Thyroid gland (tissue), 4 donors: ENCODE data around the gene MX2. TPM values are rescaled to one million over a fixed set of nuclear protein-coding genes. Genes with fewer than 3 reads are reported as not detected.

Experiments used
- DNase-seq, 2 donors: peaks; one replicate each; pipeline ENCODE4 v3.0.0-alpha.2; 2019
- H3K27ac ChIP-seq, 3 donors: fragments of 200-600 bp; sonication (generic); 1 replicate in 2 of 3; 2 replicates in 1 of 3; pipeline ENCODE4 v1.5.1; 2016 to 2019; ENCODE audit warnings: mild to moderate bottlenecking in 1 of 3, moderate library complexity in 1 of 3
- H3K27me3 ChIP-seq: fragments of 200-600 bp; sonication (generic); one replicate; pipeline ENCODE4 v1.5.1; 2019
- H3K36me3 ChIP-seq, 2 donors: fragments of 200-600 bp; sonication (generic); one replicate each; pipeline ENCODE4 v1.5.1; 2016 to 2019
- H3K4me1 ChIP-seq, 2 donors: fragments of 200-600 bp; sonication (generic); one replicate each; pipeline ENCODE4 v1.5.1; 2017 to 2019
- H3K4me3 ChIP-seq, 3 donors: fragments of 200-600 bp; sonication (generic); replicated peaks in 1 of 3; 1 replicate in 2 of 3; 2 replicates in 1 of 3; pipeline ENCODE4 v1.5.1; 2016; ENCODE audit warnings: mild to moderate bottlenecking in 1 of 3
- H3K9me3 ChIP-seq: fragments of 200-600 bp; sonication (generic); one replicate; pipeline ENCODE4 v1.5.1; 2017
- CTCF ChIP-seq, 6 experiments: fragments of 200-600 bp in 3 of 6; fragments of 450-650 bp in 3 of 6; sonication (generic) in 3 of 6; IDR thresholded peaks; one replicate each; pipeline ENCODE4 v1.5.1; 2016 to 2019; ENCODE audit warnings: antibody characterized with exemption in 6 of 6, mild to moderate bottlenecking in 2 of 6, inconsistent platforms in 1 of 6, moderate library complexity in 1 of 6
- POLR2A ChIP-seq, 2 donors: fragments of 450-650 bp; IDR thresholded peaks; one replicate each; pipeline ENCODE4 v1.6.1; 2017; ENCODE audit warnings: antibody characterized with exemption in 2 of 2, mild to moderate bottlenecking in 2 of 2, moderate library complexity in 1 of 2
- WGBS, 2 donors: methylation state at CpG; one replicate each; pipeline ENCODE4 v1.1.5; 2017; 5-methylcytosine and 5-hydroxymethylcytosine counted together
- intact Hi-C: fragments of 100-400 bp; cut with DNase I; formaldehyde crosslinking; loops from one replicate; pipeline ENCODE4 v1.15.1; 2023
- total RNA-seq, 4 donors: library from RNA; depleted of rRNA; stranded (reverse); fragments of >200 nt; gene quantifications; one replicate each; pipeline ENCODE4 v1.2.3, GENCODE V29; 2016

The MX2 gene
- total RNA-seq, 4 donors from 2014 or later, result 3.0 to 19.8 (median 7.1) TPM

- TF ChIP-seq CTCF (IDR thresholded peaks at IDR 0.05), result no peak
- no peak for TF ChIP-seq POLR2A (IDR thresholded peaks at IDR 0.05)
These were observed 83.1 kb downstream of the MX2 start for GRCh38 chr21:41444703-41445464.

GRCh38 chr21:41445465-41445862 is 83.6 kb downstream of the MX2 start:
- TF ChIP-seq POLR2A (IDR thresholded peaks at IDR 0.05) (no peak), CTCF (IDR thresholded peaks at IDR 0.05) (no peak)
- WGBS, 2 donors, result 85 to 87% methylated on average over 7 of the region's 7 CpGs
- Histone ChIP-seq H3K27ac (no peak overlapping the region), H3K9me3 (no peaks in the 10 kb centered on the region), H3K36me3 (peaks cover 50 to 52% of the 10 kb centered on the region in 2 donors), H3K27me3 (no peaks in the 10 kb centered on the region), H3K4me3 (no peak overlapping the region), H3K4me1 (no peaks in the 10 kb centered on the region)
- no peak for DNase-seq
- intact Hi-C loops, result no loop called here

More at GRCh38 chr21:41444703-41445464, 83.1 kb downstream of the MX2 start:
- Histone ChIP-seq H3K9me3 (no peaks in the 10 kb centered on the region), H3K27me3 (no peaks in the 10 kb centered on the region), H3K4me1 (no peaks in the 10 kb centered on the region), H3K4me3 (no peak overlapping the region), H3K36me3 (peaks cover 52 to 54% of the 10 kb centered on the region in 2 donors), H3K27ac (no peak overlapping the region)
- 87 to 91% methylated on average over 13 of the region's 13 CpGs for WGBS, 2 donors
- no peak for DNase-seq
- intact Hi-C loops, result no loop called here

- Histone ChIP-seq H3K27me3 (no peaks in the 10 kb centered on the region), H3K4me3 (no peak overlapping the region), H3K9me3 (no peaks in the 10 kb centered on the region), H3K27ac (no peak overlapping the region), H3K36me3 (peaks cover 39 to 43% of the 10 kb centered on the region in 2 donors), H3K4me1 (no peaks in the 10 kb centered on the region)
- TF ChIP-seq POLR2A (IDR thresholded peaks at IDR 0.05) (no peak), CTCF (IDR thresholded peaks at IDR 0.05) (no peak)
- intact Hi-C loops, result no loop called here
- DNase-seq, result no peak
- WGBS, 2 donors, result 97 to 98% methylated on average over 4 of the region's 4 CpGs
These were observed 84.8 kb downstream of the MX2 start for GRCh38 chr21:41446586-41446985.

- intact Hi-C loops, result no loop called here
- H3K27ac ChIP-seq, result no peak overlapping the region
- DNase-seq, result no peak
- no peaks in the 10 kb centered on the region for H3K27me3 ChIP-seq
- no peaks in the 10 kb centered on the region for H3K9me3 ChIP-seq
- 90 to 99% methylated on average over 3 of the region's 3 CpGs for WGBS, 2 donors
- H3K4me1 ChIP-seq, result no peaks in the 10 kb centered on the region
- TF ChIP-seq POLR2A (IDR thresholded peaks at IDR 0.05) (no peak), CTCF (IDR thresholded peaks at IDR 0.05) (no peak)
- no peak overlapping the region for H3K4me3 ChIP-seq
- H3K36me3 ChIP-seq, result peaks cover 32 to 42% of the 10 kb centered on the region in 2 donors
These were observed 85.5 kb downstream of the MX2 start for GRCh38 chr21:41447356-41447755.

- Histone ChIP-seq H3K9me3 (no peaks in the 10 kb centered on the region), H3K4me1 (no peaks in the 10 kb centered on the region), H3K27me3 (no peaks in the 10 kb centered on the region), H3K36me3 (peaks cover 22 to 36% of the 10 kb centered on the region in 2 donors), H3K4me3 (no peak overlapping the region), H3K27ac (no peak overlapping the region)
- TF ChIP-seq CTCF (IDR thresholded peaks at IDR 0.05) (no peak), POLR2A (IDR thresholded peaks at IDR 0.05) (no peak)
- 75 to 87% methylated on average over 5 of the region's 5 CpGs for WGBS, 2 donors
- DNase-seq, result no peak
- intact Hi-C loops, result loop anchor here (10.0 kb wide), 1 partner anchor 75 kb away; no protein-coding TSS in a partner anchor
These were observed 87.8 kb downstream of the MX2 start for GRCh38 chr21:41449613-41450012.
